Measurements from ENCODE around the gene KLHL29. TPM values are rescaled to one million over a fixed set of nuclear protein-coding genes. Genes with fewer than 3 reads are reported as not detected.

Gene KLHL29
- total RNA-seq, 1 experiment from 2014 or later, result 12.2 TPM

DNA sequence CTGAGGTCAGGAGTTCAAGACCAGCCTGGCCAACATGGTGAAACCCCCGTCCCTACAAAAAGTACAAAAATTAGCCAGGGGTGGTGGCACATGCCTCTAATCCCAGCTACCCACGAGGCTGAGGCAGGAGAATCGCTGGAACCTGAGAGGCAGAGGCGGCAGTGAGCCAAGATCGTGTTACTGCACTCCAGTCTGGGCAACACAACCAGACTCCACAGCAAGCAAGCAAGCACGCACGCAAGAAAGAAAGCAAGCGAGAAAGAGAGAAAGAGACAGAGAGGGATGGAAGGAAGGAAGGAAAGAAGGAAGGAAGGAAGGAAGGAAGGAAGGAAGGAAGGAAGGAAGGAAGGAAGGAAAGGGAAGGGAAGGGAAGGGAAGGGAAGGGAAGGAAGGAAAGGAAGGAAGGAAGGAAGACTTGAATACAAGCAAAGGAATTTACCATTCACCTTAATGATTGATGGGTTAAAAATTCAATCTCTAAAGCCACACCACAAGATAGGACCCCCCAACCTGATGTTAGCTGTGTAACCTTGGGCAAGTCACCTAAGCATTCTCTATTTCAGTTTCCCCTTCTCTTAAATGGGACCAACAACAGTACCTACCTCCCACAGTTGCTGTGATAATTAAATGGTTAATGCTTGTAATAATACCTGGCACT, 360.2 kb downstream of the KLHL29 start:
- DNase-seq (ENCODE audit: low spot score), result peak; percentile 88
- TF ChIP-seq, protein P1, sequence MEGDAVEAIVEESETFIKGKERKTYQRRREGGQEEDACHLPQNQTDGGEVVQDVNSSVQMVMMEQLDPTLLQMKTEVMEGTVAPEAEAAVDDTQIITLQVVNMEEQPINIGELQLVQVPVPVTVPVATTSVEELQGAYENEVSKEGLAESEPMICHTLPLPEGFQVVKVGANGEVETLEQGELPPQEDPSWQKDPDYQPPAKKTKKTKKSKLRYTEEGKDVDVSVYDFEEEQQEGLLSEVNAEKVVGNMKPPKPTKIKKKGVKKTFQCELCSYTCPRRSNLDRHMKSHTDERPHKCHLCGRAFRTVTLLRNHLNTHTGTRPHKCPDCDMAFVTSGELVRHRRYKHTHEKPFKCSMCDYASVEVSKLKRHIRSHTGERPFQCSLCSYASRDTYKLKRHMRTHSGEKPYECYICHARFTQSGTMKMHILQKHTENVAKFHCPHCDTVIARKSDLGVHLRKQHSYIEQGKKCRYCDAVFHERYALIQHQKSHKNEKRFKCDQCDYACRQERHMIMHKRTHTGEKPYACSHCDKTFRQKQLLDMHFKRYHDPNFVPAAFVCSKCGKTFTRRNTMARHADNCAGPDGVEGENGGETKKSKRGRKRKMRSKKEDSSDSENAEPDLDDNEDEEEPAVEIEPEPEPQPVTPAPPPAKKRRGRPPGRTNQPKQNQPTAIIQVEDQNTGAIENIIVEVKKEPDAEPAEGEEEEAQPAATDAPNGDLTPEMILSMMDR (conservative IDR thresholded peaks at IDR 0.05; ENCODE audit: low read depth, low read length), result no peak
- TF ChIP-seq EZH2 (IDR thresholded peaks at IDR 0.05; ENCODE audit: borderline replicate concordance, low read depth, low read length, poor library complexity, severe bottlenecking), result no peak
- Histone ChIP-seq H3K4me1 (ENCODE audit: insufficient read depth, low read length, poor library complexity, severe bottlenecking) (peaks cover 42% of the 10 kb centered on the region), H3K27ac (ENCODE audit: low read depth, low read length, poor library complexity, severe bottlenecking) (peak overlapping the region; percentile 84), H3K27me3 (replicated peaks; ENCODE audit: insufficient read depth, low read depth, low read length, poor library complexity) (no peaks in the 10 kb centered on the region), H3K36me3 (ENCODE audit: insufficient read depth, low read length, poor library complexity, severe bottlenecking) (no peaks in the 10 kb centered on the region), H3K4me3 (ENCODE audit: low read depth, low read length, poor library complexity, severe bottlenecking) (no peak overlapping the region), H3K9me3 (ENCODE audit: low read depth, low read length, poor library complexity, severe bottlenecking) (no peaks in the 10 kb centered on the region)
- CTCF ChIA-PET, result interaction anchor here (0.5 kb wide), 1 partner anchor 79 kb away, joined by 3 read pairs; no protein-coding TSS in a partner anchor
- intact Hi-C loops (cut with micrococcal nuclease; ENCODE audit: unreplicated experiment), result no loop called here
- POLR2A ChIA-PET (ENCODE audit: low non-redundant PET), result interaction anchor here (0.8 kb wide), 1 partner anchor 1647 kb away, joined by 22 read pairs; no protein-coding TSS in a partner anchor
- BruUV-seq (replicated peaks), result no TSS peak

DNA sequence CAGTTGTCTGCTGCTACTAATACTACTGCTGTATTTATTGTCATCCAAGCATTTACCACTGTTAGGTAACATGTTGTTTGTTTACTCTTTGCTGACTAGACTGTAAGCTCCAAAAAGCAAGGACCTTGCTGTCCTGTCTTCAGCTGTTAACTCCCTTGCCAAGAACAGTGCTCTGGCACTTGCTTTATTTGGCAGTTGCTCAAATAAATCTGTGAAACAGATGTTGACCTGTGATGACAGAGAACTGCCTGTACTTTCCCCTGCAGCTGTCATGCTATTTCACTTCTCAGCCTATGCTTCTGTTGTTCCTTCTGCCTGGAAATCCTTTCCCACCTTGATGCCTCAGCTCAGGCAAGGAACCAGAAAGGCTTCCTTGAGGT, 360.7 kb downstream of the KLHL29 start:
- H3K27ac ChIP-seq (ENCODE audit: low read depth, low read length, poor library complexity, severe bottlenecking), result peak overlapping the region; percentile 71
- H3K27me3 ChIP-seq (replicated peaks; ENCODE audit: insufficient read depth, low read depth, low read length, poor library complexity), result no peaks in the 10 kb centered on the region
- DNase-seq (ENCODE audit: low spot score), result peak; percentile 79
- no TSS peak for BruUV-seq (replicated peaks)
- H3K4me1 ChIP-seq (ENCODE audit: insufficient read depth, low read length, poor library complexity, severe bottlenecking), result peaks cover 42% of the 10 kb centered on the region
- H3K9me3 ChIP-seq (ENCODE audit: low read depth, low read length, poor library complexity, severe bottlenecking), result no peaks in the 10 kb centered on the region
- ChIA-PET POLR2A (ENCODE audit: low non-redundant PET) (no interaction called here), CTCF (interaction anchor here (0.5 kb wide), 1 partner anchor 79 kb away, joined by 3 read pairs; no protein-coding TSS in a partner anchor)
- no peak for TF ChIP-seq EZH2 (IDR thresholded peaks at IDR 0.05; ENCODE audit: borderline replicate concordance, low read depth, low read length, poor library complexity, severe bottlenecking)
- TF ChIP-seq, protein P1 (conservative IDR thresholded peaks at IDR 0.05; ENCODE audit: low read depth, low read length), result no peak
- H3K36me3 ChIP-seq (ENCODE audit: insufficient read depth, low read length, poor library complexity, severe bottlenecking), result no peaks in the 10 kb centered on the region
- no peak overlapping the region for H3K4me3 ChIP-seq (ENCODE audit: low read depth, low read length, poor library complexity, severe bottlenecking)
- intact Hi-C loops (cut with micrococcal nuclease; ENCODE audit: unreplicated experiment), result no loop called here

DNA sequence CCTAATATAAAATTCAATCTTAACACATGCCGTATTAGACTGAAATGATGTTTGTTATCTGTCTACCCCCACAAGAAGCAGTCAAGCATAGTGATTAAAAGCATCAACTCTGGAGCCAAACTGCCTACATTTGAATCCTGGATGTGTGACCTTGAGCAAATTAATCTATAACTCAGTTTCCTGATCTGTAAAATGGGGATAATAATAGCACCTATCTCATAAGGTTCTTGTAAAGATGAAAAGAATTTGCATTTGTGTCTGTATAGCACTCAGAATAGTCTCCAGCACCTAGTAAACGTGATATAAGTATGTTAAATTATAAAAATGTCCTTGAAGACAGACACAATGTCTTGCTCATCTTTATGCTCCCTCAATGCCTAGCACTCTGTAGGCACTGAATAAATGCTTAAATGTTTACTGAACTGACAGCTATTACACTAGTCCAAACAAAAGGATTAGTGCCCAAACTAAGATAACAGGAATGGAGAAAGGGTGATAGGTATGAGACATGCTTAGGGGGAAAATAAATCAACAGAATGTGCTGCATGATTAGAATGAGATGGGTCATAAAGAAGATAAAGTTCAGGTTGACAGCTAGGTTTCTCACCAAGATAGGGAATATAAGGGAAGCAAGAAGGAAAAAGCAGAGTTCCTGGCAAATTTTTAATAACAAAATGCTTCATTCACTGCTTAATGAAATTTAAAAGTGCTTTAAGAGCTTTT, 361.3 kb downstream of the KLHL29 start:
- POLR2A ChIA-PET (ENCODE audit: low non-redundant PET), result no interaction called here
- CTCF ChIA-PET, result no interaction called here
- H3K4me1 ChIP-seq (ENCODE audit: insufficient read depth, low read length, poor library complexity, severe bottlenecking), result peaks cover 42% of the 10 kb centered on the region
- no peaks in the 10 kb centered on the region for H3K36me3 ChIP-seq (ENCODE audit: insufficient read depth, low read length, poor library complexity, severe bottlenecking)
- no peak for DNase-seq (ENCODE audit: low spot score)
- BruUV-seq (replicated peaks), result no TSS peak
- no peak overlapping the region for H3K4me3 ChIP-seq (ENCODE audit: low read depth, low read length, poor library complexity, severe bottlenecking)
- TF ChIP-seq, protein P1 (conservative IDR thresholded peaks at IDR 0.05; ENCODE audit: low read depth, low read length), result no peak
- TF ChIP-seq EZH2 (IDR thresholded peaks at IDR 0.05; ENCODE audit: borderline replicate concordance, low read depth, low read length, poor library complexity, severe bottlenecking), result no peak
- peak overlapping the region; percentile 71 for H3K27ac ChIP-seq (ENCODE audit: low read depth, low read length, poor library complexity, severe bottlenecking)
- H3K27me3 ChIP-seq (replicated peaks; ENCODE audit: insufficient read depth, low read depth, low read length, poor library complexity), result no peaks in the 10 kb centered on the region
- H3K9me3 ChIP-seq (ENCODE audit: low read depth, low read length, poor library complexity, severe bottlenecking), result no peaks in the 10 kb centered on the region
- intact Hi-C loops (cut with micrococcal nuclease; ENCODE audit: unreplicated experiment), result no loop called here
